Adrenal gland (tissue), 5 donors: ENCODE measurements around the gene UBTF.

Source experiments
- CTCF ChIP-seq, 6 experiments: fragments of 450-650 bp in 4 of 6; fragments of 200-600 bp in 2 of 6; sonication (generic) in 1 of 6; IDR thresholded peaks; 1 replicate in 5 of 6; 2 replicates in 1 of 6; pipeline versions ENCODE4 v1.5.1 to v1.8.0; 2016 to 2021; ENCODE audit warnings: antibody characterized with exemption in 6 of 6, mild to moderate bottlenecking in 2 of 6, moderate library complexity in 1 of 6
- POLR2A ChIP-seq, 2 donors: fragments of 450-650 bp; IDR thresholded peaks; one replicate each; pipeline ENCODE4 v1.6.1; 2017; ENCODE audit warnings: antibody characterized with exemption in 2 of 2, mild to moderate bottlenecking in 2 of 2, moderate library complexity in 1 of 2
- donor health status: DM: no; HTN: no; CAD: no.

- TF ChIP-seq CTCF (IDR thresholded peaks at IDR 0.05) (no peak), POLR2A (IDR thresholded peaks at IDR 0.05) (no peak)
Observed at GRCh38 chr17:44267165-44267455, 47.6 kb upstream of the UBTF start.
